Measurements from ENCODE around the gene SERPINA1. TPM values are rescaled to one million over a fixed set of nuclear protein-coding genes. Genes with fewer than 3 reads are reported as not detected.

Gene SERPINA1
- total and polyA plus RNA-seq, 10 of the 15 experiments (the other 5 are each of a cell fraction or from before 2014, with no cell fraction given), result 0.16 to 6.6 (median 0.53) TPM

DNA sequence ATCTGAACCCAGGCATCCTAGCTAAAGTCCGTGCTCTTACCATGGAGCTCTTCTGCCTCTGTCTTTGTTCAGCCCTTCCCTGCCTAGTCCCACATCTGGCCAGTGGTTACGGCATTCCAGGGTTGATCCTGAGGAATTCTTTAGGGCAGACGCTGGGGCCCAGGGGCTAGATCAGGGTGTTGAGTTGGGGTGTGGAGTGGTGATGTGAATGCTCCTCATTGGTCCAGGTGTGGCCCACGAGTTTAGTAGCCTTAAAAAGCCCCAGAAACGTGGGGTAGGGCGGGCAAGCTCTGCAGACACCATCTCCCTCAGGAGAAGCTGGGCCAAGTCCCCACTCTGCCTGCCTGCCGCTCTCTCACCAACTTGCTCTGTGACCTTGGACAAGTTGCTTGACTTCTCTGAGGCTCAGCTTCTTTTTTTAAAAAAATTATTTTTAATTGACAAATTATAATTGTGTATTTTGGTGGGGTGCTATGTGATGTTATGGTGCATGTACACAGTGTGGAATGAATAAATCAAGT is 56.3 kb downstream of the SERPINA1 start:
- no peaks in the 10 kb centered on the region for H3K36me3 ChIP-seq (ENCODE audit: control insufficient read depth in 2 of 2, insufficient read depth in 2 of 2, low read length in 1 of 2)
- H3K27me3 ChIP-seq (replicated peaks in 1 of 2; ENCODE audit: control insufficient read depth in 2 of 2, insufficient read depth in 2 of 2, low read length in 1 of 2), result no peaks in the 10 kb centered on the region
- no peak overlapping the region for H3K4me3 ChIP-seq
- BruUV-seq (replicated peaks), result no TSS peak
- ChIA-PET RAD21 (ENCODE audit: unreplicated experiment) (no interaction called here), SMC1A (ENCODE audit: uncharacterized antibody, unreplicated experiment) (no interaction called here), POLR2A (no interaction called here), CTCF (no interaction called here)
- no peak overlapping the region for H3K9ac ChIP-seq (ENCODE audit: control insufficient read depth, insufficient read depth, low read length)
- no peaks in the 10 kb centered on the region for H3K79me2 ChIP-seq (ENCODE audit: control insufficient read depth, insufficient read depth, low read length)
- no peaks in the 10 kb centered on the region for H3K9me3 ChIP-seq (replicated peaks; ENCODE audit: control insufficient read depth, insufficient read depth, low read length)
- no peak overlapping the region for H2AFZ ChIP-seq (ENCODE audit: control insufficient read depth, low read depth, low read length)
- no peak for DNase-seq (ENCODE audit: low read depth, low spot score)
- no peak for FAIRE-seq
- H4K20me1 ChIP-seq (ENCODE audit: control insufficient read depth, insufficient read depth), result no peaks in the 10 kb centered on the region
- no peaks in the 10 kb centered on the region for H3K4me1 ChIP-seq (ENCODE audit: control insufficient read depth, insufficient read depth, low read length)
- 46% methylated on average over 7 of the region's 7 CpGs for WGBS (ENCODE audit: insufficient coverage, insufficient replicate concordance, low lambda C conversion rate, missing lambda C conversion rate)
- no peak for ATAC-seq
- no peak overlapping the region for H3K27ac ChIP-seq (ENCODE audit: control insufficient read depth, insufficient read depth)
- in situ Hi-C loops (cut with MboI) (no loop called here), intact Hi-C loops (cut with micrococcal nuclease; ENCODE audit: unreplicated experiment) (no loop called here)
- no peak overlapping the region for H3K4me2 ChIP-seq (ENCODE audit: control insufficient read depth, insufficient read depth)
- no peak for TF ChIP-seq POLR2AphosphoS5 (IDR thresholded peaks at IDR 0.05; ENCODE audit: low read length)
- no peak for TF ChIP-seq KAT2A (conservative IDR thresholded peaks at IDR 0.05; ENCODE audit: control insufficient read depth, low read depth, low read length)
- no peak for TF ChIP-seq SRF (IDR thresholded peaks at IDR 0.05; ENCODE audit: low read depth in 2 of 2, low read length in 2 of 2)
- TF ChIP-seq, protein P1, sequence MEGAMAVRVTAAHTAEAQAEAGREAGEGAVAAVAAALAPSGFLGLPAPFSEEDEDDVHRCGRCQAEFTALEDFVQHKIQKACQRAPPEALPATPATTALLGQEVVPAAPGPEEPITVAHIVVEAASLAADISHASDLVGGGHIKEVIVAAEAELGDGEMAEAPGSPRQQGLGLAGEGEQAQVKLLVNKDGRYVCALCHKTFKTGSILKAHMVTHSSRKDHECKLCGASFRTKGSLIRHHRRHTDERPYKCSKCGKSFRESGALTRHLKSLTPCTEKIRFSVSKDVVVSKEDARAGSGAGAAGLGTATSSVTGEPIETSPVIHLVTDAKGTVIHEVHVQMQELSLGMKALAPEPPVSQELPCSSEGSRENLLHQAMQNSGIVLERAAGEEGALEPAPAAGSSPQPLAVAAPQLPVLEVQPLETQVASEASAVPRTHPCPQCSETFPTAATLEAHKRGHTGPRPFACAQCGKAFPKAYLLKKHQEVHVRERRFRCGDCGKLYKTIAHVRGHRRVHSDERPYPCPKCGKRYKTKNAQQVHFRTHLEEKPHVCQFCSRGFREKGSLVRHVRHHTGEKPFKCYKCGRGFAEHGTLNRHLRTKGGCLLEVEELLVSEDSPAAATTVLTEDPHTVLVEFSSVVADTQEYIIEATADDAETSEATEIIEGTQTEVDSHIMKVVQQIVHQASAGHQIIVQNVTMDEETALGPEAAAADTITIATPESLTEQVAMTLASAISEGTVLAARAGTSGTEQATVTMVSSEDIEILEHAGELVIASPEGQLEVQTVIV (IDR thresholded peaks at IDR 0.05; ENCODE audit: borderline replicate concordance, partially characterized antibody), result no peak
- no peak for TF ChIP-seq STAT3 (IDR thresholded peaks at IDR 0.05; ENCODE audit: low read depth, low read length)
- TF ChIP-seq SIX5 (IDR thresholded peaks at IDR 0.05; ENCODE audit: low read depth, low read length, severe bottlenecking), result no peak
- TF ChIP-seq SREBF1 (IDR thresholded peaks at IDR 0.05; ENCODE audit: low read length), result no peak
